HG03565 (cell line): ENCODE data around the gene AGBL3.
A peak's percentile ranks its signal among the peaks of the same experiment; 100 is the strongest.
"Not testable (repeated sequence)": the region's sequence is repeated elsewhere in the genome, so short reads cannot be mapped to it uniquely, and the experiment has no call there.

Experiments
- ATAC-seq: cut with Tn5 transposase; IDR thresholded peaks from one replicate; pipeline ENCODE4 v1.9.1; 2021; ENCODE audit warnings: mild to moderate bottlenecking, moderate library complexity; ENCODE audit not compliant: unreplicated experiment

Gene AGBL3

GRCh38 chr7:134962270-134962780 is 24.0 kb upstream of the AGBL3 start:
- no peak for ATAC-seq

DNA sequence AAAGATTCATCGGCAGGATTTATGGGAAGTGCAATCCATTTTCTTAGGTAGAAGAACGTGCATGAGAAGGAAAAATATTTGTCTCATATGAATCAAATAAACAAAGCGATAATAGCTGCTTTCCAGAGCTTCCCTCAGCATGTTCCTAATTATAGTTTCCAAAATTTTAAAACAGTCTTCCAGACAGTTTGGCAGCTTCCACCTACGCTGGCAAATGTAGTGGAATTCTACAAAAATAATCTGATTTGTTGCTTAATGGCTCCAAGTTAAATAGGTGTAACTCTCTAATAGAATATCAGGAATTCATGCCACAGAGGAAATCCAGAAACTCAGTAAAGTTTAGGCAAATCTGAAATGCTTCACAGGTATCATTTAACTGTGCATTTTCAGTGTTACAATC is 23.3 kb upstream of the AGBL3 start:
- no peak for ATAC-seq

DNA sequence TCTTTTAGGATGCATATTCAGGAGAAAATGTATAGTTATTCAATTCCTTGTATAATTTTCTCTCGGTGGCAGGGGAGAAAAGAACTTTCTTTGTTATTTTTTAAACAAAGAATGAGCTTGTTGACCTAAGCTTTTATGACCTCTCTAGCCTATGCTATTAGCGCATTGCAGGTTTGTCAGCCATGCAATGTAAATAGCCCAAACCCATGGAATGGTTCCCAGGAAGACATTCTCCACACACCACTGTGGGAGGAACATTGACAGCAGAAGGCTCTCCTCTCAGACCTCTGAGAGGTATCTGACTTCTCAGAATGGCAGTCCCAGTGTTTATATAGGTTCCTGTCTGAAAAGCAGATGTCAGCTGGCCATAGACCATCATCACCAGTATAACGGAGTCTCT is 19.6 kb upstream of the AGBL3 start:
- ATAC-seq = no peak

- no peak for ATAC-seq
Observed at GRCh38 chr7:134968110-134968509, 18.2 kb upstream of the AGBL3 start.

DNA sequence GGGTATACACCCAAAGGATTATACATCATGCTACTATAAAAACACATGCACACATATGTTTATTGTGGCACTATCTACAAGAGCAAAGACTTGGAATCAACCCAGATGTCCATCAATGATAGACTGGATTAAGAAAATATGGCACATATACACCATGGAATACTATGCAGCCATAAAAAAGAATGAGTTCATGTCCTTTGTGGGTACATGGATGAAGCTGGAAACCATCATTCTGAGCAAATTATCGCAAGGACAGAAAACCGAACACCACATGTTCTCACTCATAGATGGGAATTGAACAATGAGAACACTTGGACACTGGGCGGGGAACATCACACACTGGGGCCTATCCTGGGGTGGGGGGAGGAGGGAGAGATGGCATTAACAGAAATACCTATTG is 4.7 kb upstream of the AGBL3 start:
- not testable (repeated sequence) for ATAC-seq

- ATAC-seq = no peak
Observed at GRCh38 chr7:134985894-134986362, 380 bp upstream of the AGBL3 start.

DNA sequence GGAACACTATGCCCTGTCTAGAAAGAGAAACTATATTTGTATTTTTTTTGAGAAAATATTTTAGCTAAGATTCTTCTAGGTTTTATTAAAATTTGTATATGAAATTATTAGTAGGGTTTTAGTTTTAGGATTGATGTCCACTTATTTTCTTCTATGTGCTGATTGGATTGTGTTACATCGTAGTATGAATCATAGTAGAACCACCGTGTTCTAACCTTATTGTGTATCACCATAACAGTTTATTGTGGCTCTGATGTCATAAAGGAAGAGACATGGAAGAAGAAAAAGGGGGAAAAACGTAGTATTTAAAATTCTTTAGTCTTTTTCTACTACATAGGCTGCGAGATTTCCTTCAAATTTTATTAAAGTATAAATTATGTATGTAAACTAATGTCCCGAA is 1.9 kb downstream of the AGBL3 start:
- no peak for ATAC-seq

DNA sequence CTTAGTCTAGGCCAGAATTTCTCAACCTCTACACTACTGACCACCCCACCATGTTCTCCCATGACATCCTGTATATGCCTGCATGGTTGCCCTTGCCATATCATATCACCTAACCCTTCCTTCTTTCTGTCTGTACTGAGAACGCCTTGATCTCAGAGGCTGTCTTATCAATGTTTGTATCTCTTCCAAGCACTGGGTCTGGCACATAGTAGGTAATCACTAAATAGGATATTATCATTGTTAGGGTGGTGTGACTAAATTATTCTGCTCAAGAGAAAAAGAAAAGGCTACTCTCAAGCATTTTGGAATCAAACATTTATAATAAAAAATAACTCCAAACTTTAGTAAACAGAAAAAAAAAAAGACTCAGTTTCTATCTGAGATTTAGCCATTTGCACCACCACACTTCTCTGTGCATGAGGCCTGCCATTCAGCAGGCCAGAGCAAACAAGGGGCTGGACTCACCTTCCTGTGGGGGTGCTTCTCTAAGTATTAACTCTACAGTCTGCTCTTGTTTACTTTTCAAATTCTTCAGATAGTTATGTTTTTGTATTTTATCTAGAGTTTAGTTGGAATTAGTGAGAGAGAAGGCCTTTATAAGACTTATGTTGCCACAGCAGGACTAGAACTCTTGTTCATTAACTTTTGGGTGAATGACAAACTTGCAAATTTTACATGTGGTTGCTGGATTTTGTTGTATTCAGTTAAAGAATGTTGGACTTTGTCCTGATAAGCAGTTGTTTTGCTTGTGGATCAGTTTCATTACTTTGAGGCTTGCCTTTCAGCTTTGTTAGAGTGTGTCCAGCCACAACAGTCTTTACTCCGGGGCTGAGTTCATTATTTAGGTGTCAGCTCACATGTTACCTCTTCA is 5.4 kb downstream of the AGBL3 start:
- no peak for ATAC-seq

- peak; percentile 64 for ATAC-seq
Observed at GRCh38 chr7:134992626-134993179, 6.4 kb downstream of the AGBL3 start.

- no peak for ATAC-seq
Observed at GRCh38 chr7:134993877-134994456, 7.7 kb downstream of the AGBL3 start.

- ATAC-seq = peak; percentile 28
Observed at GRCh38 chr7:134995239-134996096, 9.2 kb downstream of the AGBL3 start.

DNA sequence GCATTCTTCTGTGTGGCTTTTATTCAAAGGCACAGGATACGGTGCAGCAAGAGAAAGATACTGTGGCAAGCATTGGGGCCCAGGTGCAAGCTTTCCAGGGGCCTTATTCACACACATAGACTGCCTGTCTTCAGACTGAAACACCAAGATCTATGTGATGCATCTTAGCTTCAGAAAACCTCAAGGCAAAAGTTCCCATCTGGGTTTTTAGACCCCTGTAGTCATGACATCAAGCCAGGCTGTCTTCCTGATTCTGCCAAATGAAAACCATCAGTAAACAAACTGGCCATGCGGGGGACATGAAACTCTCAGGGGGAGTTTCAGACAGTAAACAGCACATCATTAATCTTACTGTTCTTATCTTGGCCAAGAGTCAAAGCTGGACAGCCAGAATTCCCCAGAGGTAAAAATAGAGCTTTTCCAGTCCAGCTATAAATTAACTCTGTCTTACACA is 9.8 kb downstream of the AGBL3 start:
- ATAC-seq = peak; percentile 35

GRCh38 chr7:134997214-134997885 is 11.0 kb downstream of the AGBL3 start:
- ATAC-seq = no peak

DNA sequence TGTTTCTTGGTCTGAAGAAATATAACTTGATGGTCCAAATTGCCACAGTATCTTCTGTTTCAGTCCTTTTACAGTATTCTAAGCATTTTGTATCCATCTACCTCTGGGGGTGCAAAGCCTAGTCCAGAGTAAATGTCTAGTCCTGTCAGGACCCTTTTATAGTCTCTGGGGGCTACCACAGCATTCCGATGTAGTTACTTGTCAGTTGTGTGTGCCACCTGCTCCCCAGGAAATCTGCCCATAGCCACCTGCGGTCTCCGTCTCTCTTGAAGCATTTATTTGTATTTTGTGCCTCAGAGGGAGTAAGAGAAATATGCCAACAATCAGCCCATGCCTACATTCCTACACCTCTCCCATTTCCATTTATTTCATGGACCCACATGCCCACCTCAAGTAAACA is 12.8 kb downstream of the AGBL3 start:
- no peak for ATAC-seq

GRCh38 chr7:135001390-135002165 is 15.3 kb downstream of the AGBL3 start:
- ATAC-seq = no peak

GRCh38 chr7:135012229-135012628 is 25.9 kb downstream of the AGBL3 start:
- no peak for ATAC-seq

GRCh38 chr7:135023622-135024021 is 37.3 kb downstream of the AGBL3 start:
- no peak for ATAC-seq

DNA sequence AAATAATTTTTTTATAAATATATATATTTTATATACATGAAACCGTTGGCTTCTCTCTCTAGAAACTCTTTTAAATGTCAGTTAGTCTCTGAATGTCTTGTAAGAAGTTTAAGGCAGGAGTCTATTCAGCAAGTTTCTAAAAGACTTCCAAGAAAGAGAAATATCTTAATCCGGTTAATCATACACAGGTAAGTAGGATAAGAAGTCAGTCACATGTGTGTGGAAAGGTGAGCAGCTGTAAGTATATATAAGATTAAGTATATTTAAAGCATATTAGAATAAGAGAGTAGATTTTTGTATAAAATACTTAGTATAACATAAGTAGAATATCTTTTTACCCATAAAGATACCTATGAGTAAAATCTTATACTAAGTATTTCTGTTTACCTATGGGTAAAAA is 48.9 kb downstream of the AGBL3 start:
- ATAC-seq = no peak

DNA sequence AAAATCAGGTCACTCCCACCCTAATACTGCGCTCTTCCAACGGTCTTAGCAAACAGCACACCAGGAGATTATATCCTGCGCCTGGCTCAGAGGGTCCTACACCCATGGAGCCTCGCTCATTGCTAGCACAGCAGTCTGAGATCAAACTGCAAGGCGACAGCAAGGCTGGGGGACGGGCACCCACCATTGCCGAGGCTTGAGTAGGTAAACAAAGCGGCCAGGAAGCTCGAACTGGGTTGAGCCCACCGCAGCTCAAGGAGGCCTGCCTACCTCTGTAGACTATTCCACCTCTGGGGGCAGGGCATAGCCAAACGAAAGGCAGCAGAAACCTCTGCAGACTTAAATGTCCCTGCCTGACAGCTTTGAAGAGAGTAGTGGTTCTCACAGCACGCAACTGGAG is 80.7 kb downstream of the AGBL3 start:
- ATAC-seq = not testable (repeated sequence)
